RKO (cell line): ENCODE measurements around the gene TES.
"Not testable (repeated sequence)": the region's sequence is repeated elsewhere in the genome, so short reads cannot be mapped to it uniquely, and the experiment has no call there.

Source experiments
- DNase-seq: peaks from one replicate; pipeline ENCODE4 v3.0.0-alpha.2; 2016; ENCODE audit warnings: low spot score

Gene TES

GRCh38 chr7:116210345-116211005 is at the start of gene TES:
TSS of gene TES (plus strand) at chr7:116210539. CDS start at chr7:116210708, 169 bp downstream.
- peak; percentile 68 for DNase-seq

DNA sequence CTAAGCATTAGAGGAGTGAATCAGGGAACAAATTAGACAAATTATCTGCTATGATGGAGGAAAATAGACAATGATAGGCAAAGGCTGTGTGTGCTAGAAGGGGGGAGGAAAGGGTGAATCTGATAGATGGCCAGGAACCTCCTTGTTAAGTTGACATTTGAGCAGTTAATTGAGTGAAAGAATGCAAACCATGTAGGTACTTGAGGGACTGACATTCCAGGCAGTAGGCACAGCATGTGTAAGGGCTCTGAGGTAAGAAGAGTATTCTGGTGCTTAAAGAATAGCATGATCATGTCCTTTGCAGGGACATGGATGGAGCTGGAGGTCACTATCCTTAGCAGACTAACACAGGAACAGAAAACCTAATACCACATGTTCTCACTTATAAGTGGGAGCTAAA is 48.6 kb upstream of the TES start:
- DNase-seq, result no peak

DNA sequence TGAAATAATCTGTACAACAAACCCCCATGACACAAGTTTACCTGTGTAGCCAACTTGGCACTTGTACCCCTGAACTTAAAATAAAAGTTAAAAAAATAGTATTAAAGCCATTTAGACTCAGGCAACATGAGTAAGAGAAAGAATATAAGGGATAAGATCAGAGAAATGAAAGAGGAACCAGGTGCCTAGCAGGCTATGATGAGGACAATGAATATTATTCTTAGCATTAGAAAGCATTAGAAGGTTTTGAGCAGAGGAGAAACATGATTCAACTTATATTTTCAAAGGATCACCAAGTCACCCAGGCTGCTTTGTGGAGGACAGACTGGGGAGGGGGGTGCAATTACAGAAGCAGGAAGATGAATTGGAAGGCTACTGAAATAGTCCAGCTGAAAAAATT is 48.1 kb upstream of the TES start:
- no peak for DNase-seq

DNA sequence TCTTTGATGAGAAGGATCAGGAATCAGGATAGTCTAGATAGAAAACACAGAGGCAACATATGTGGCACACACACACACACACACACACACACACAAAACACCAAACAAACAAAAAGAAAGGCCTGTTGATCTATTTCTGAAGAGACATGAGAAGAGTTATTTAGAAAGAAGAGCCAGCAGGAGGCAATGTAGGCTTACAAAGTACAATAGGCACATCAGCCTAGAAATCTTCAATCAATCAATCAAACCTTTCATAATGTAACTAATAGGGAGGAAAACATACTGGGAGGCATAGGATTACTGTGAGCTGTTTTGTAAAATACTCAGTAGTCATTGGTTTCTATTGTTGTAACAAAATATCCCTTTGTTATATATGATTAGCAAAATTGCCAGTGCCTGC is 47.3 kb upstream of the TES start:
- DNase-seq, result no peak

DNA sequence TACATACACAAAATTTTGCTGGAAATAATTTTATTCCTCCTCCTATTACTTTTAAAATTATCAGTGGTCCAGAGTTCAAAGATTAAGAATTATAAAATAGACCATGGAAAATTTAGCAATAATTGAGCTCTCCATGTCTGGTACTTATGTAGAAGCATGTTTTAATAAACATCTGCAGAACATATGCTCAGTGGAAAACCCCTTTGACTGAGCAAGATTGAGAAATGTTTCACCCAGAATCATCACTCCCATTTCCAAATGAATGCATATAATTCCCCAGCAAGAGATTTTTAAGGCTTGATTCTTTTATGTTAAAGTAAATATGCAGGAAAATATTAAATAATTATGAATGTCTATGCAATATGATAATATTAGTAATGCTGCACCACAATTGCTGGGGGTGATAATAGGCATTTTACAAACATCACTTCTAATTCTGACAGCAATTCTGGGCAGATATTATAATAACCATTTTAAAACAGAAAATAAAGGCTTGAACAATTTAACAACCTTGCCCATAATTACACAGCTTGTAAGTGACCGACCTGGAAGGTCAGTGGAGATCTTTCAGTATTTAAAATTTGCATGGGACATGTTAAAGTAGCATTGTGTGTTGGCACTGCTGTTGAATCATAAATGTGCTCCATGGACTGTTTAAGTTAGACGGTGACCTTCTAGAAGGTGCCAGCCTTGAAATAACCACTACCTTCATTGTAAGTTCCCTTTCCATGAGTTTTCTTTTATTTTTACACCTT is 45.6 kb upstream of the TES start:
- no peak for DNase-seq

- no peak for DNase-seq
Observed at GRCh38 chr7:116165717-116166116, 44.6 kb upstream of the TES start.

- DNase-seq, result no peak
Observed at GRCh38 chr7:116166156-116166555, 44.2 kb upstream of the TES start.

GRCh38 chr7:116167177-116167576 is 43.2 kb upstream of the TES start:
- DNase-seq, result no peak

GRCh38 chr7:116169060-116169459 is 41.3 kb upstream of the TES start:
- no peak for DNase-seq

GRCh38 chr7:116170180-116170579 is 40.2 kb upstream of the TES start:
- no peak for DNase-seq

DNA sequence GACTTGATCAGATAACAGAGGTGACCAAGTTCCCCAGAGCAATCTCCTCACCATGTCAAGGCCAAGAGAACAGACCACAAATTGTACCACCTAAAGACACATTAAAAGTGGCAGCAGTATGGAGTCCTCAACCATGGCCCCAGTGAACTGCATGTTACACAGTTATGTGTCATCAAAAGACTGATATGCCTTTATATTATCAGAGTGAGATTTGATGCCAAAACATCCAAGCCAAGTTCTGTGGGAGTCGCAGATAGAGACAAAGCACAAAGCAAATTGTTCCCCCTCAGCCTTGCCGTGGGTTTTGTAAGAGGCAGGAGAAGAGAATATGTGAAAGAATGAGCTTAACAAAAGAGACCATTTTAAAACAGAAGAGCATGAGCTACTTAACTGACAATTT is 39.2 kb upstream of the TES start:
- no peak for DNase-seq

DNA sequence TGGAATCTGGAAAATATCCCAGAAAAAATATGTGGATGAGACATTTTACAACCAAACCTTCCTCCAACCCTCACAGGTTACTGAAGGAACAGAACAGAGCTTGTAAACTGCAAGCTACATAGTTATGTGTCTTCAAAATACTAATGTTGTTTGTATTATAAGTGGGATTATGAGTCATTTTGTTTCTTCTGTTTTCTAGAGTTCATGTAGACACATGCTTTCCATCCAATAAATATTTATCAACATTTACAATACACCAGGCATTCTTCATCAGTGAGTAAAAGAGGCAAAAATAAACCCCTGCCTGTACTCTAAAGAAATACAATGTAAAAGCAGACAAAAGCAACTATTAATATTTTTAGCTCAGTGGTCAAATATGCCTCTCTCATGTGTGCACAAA is 38.0 kb upstream of the TES start:
- DNase-seq, result no peak

DNA sequence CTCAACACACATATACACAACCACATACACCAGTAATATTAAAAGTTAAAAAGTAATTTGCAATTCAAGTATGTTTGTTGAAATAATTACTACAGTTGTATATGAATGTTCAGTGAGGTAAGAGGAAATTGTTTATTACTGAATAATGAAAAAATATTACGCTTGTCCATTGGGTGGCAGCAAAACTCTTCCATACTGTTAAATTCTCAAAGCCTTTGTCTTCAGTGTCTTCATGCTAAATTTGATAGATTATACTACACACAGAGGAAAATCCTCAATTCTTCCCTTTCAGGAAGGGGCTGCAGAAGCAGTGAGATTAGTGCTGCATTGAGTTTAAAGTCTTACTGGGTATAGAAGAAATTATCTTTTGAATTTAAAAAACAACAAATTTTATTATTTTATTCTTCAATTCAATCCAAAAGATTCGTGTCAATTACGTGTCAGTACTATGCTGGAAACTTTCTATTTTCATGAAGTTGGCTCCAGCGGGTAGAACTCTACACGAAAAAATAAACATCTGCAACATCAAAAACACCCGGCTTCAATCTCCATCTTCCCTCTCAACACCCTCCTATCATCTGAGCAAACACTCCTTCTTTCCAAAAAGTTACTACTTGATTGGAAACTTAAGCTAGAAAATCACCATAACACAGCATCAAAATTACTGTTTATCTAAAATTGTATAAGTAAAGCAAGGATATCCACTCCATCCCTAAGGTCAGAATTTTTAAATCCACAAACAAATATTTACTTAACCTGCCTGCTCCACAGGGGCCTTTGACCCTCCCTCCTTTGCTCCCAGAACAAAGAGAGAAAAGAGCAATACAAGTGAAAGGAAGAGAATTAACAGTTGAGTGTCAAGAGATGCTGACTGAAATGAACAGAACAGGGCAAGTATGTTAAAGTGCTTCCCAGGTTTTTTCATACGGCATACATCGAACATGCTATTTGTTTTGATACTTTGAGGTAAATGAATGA is 37.0 kb upstream of the TES start:
- peak; percentile 81 for DNase-seq

DNA sequence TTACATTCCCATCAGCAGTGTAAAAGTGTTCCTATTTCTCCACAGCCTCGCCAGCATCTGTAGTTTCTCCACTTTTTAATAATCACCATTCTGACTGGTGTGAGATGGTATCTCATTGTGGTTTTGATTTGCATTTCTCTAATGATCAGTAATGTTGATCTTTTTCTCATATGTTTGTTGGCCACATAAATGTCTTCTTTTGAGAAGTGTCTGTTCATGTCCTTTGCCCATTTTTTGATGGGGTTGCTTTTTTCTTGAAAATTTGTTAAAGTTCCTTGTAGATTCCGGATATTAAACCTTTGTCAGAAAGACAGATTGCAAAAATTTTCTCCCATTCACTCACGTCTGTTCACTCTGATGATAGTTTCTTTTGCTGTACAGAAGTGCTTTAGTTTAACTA is 35.2 kb upstream of the TES start:
- not testable (repeated sequence) for DNase-seq

DNA sequence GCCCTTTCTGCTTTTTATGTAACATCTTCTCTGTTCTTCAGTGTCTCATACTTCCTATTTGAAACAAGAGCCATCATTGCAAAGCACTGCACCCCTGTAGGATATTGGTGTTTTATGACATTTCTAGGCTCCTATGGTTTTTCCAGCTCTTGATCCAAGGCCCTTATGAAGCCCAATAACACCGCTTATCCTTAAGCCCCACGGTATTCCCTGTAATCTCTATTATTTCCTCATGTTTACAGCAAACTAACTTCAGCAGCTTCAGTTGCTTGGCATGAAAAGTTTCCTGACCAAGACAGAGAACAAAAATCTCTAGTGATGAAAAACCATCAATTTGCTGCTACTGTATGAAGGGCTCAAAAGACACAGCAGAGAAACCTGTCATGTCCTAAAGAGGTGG is 34.1 kb upstream of the TES start:
- DNase-seq, result no peak

DNA sequence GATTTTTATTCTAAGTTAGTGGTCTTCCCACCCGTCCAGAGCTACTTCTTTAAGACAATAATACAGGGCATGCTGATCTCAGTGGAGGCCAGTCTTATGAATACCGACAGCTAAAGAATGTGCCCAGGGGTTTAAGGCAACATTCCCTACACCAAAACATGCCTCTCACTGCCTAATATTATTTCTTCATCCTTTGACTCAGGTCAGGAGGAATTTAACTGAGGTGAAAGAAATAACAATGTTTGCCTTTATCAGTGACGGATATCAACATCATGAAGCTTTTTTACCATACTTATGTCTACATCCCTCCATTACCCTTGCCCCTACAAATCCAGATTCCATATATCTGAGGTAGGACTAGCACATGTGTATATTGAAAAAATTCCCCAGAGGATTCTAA is 33.3 kb upstream of the TES start:
- no peak for DNase-seq

- DNase-seq, result peak; percentile 79
Observed at GRCh38 chr7:116180302-116180701, 30.0 kb upstream of the TES start.

DNA sequence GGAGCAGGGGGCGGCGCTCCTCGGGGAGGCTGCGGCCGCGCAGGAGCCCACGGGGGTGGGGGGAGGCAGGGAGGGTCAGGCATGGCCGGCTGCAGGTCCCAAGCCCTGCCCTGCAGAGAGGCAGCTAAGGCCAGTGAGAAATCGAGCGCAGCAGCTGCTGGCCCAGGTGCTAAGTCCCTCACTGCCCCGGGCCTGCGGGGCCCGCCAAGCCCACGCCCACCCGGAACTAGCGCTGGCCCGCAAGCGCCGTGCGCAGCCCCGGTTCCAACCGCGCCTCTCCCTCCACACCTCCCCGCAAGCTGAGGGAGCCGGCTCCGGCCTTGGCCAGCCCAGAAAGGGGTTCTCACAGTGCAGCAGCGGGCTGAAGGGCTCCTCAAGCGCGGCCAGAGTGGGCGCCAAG is 28.3 kb upstream of the TES start:
- DNase-seq, result no peak

DNA sequence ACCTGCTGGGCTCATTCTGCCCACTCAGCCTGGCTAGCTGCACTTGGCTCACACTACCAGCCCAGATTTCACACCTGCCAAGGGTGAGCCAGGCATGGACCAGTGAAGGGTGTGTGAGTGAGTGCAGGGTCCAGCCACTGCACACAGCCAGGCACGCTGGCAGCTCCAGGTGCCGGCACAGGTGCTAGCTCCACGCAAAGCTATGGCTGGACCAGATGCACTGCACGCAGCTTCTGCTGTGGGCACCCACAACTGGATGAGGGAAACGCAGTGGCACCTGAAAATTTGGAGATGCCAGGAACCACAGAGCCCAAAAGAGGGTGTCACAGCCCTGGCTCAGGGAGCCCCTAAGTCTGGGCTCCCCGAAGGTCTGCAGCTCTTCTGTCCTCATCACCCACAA is 24.9 kb upstream of the TES start:
- DNase-seq, result no peak

DNA sequence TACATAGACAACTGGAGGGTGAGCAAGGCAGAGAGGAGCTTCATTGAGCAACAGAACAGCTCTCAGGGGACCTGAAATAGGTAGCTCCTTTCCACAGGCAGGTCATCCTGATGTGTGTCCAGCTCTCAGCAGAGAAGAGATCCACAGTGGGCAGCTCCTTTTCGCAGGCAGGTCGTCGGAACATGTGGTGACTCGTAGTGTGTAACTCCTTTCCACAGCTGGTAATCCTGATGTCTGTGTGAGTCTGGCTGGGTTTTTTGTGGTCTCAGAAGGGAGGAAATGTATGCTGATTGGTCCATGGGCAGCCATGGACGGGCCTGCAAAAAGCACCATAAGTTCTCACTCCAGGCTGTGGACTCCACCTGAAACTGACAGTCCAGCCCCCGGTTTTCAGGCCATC is 24.4 kb upstream of the TES start:
- DNase-seq, result peak; percentile 48

DNA sequence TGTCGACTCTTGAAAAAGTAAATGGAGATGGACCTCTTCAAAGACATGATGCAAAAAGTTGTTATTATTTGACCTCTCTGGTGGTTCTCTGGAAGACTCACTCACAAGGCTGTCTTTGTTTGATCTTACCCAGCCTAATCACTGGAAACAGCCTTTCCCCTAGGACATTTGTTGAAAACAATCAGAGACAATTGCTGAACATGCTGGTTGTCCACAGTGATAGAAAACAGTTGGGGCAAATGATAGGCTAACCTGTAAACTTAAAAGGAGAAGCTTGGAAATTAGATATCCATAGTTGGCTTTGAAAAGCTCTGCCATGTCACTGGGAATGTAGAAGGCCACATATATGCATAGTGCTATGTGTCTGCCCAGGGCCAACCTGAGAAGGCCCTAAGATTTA is 22.9 kb upstream of the TES start:
- DNase-seq, result no peak

- DNase-seq, result no peak
Observed at GRCh38 chr7:116193329-116194087, 16.8 kb upstream of the TES start.
